Colonic mucosa (tissue), 4 donors: Measurements from ENCODE around the gene IMMP2L. TPM values are rescaled to one million over a fixed set of nuclear protein-coding genes. Genes with fewer than 3 reads are reported as not detected.
"Not testable (repeated sequence)": the region's sequence is repeated elsewhere in the genome, so short reads cannot be mapped to it uniquely, and the experiment has no call there.

Source experiments
- DNase-seq: peaks from one replicate; pipeline ENCODE4 v3.0.0-alpha.2; 2020
- H3K27ac ChIP-seq: fragments of 200-600 bp; one replicate; pipeline ENCODE4 v1.8.0; 2021
- H3K27me3 ChIP-seq: fragments of 200-600 bp; one replicate; pipeline ENCODE4 v1.8.0; 2021
- H3K36me3 ChIP-seq: fragments of 200-600 bp; one replicate; pipeline ENCODE4 v1.8.0; 2021
- H3K4me1 ChIP-seq: fragments of 200-600 bp; one replicate; pipeline ENCODE4 v1.8.0; 2021; ENCODE audit warnings: mild to moderate bottlenecking
- H3K4me3 ChIP-seq: fragments of 200-600 bp; one replicate; pipeline ENCODE4 v1.8.0; 2021
- H3K9ac ChIP-seq, 2 donors: one replicate each; pipeline ENCODE4 v1.7.0; 2013; ENCODE audit warnings: control low read depth in 2 of 2, low read depth in 2 of 2, low read length in 2 of 2
- H3K9me3 ChIP-seq: fragments of 200-600 bp; one replicate; pipeline ENCODE4 v1.8.0; 2021
- CTCF ChIP-seq: fragments of 200-600 bp; IDR thresholded peaks from one replicate; pipeline ENCODE4 v1.8.0; 2022; ENCODE audit warnings: antibody characterized with exemption, mild to moderate bottlenecking
- intact Hi-C: fragments of 100-400 bp; cut with DNase I; formaldehyde crosslinking; loops from one replicate; pipeline ENCODE4 v1.14.1; 2022
- total RNA-seq, 2 donors: library from RNA; stranded (reverse); fragmentation: NEBNext Ultra II Directional in 1 of 2; extraction: Animal tissue kit (Norgen Biotek cat#: 25700) in 1 of 2; gene quantifications; one replicate each; pipeline ENCODE4 v1.2.1, GENCODE V29; 2021
- donor health status: healthy.
- donor health status: DM: no; HTN: no; CAD: no.
- donor health status: DM: no; HTN: no; CAD: no.

Gene IMMP2L
- total RNA-seq, 2 donors from 2014 or later = 13.4 to 15.4 TPM

GRCh38 chr7:111510584-111511378 is 51.5 kb downstream of the IMMP2L start:
- no peak for DNase-seq
- Histone ChIP-seq H3K27me3 (no peaks in the 10 kb centered on the region), H3K4me3 (no peak overlapping the region), H3K9ac (no peak overlapping the region), H3K9me3 (no peaks in the 10 kb centered on the region), H3K4me1 (no peaks in the 10 kb centered on the region), H3K36me3 (no peaks in the 10 kb centered on the region), H3K27ac (no peak overlapping the region)
- no peak for TF ChIP-seq CTCF
- intact Hi-C loops = no loop called here

- Histone ChIP-seq H3K4me3 (no peak overlapping the region), H3K27ac (no peak overlapping the region), H3K4me1 (no peaks in the 10 kb centered on the region), H3K9me3 (no peaks in the 10 kb centered on the region), H3K36me3 (no peaks in the 10 kb centered on the region), H3K9ac (no peak overlapping the region), H3K27me3 (no peaks in the 10 kb centered on the region)
- TF ChIP-seq CTCF = no peak
- intact Hi-C loops = no loop called here
- DNase-seq = no peak
Observed at GRCh38 chr7:111510062-111510461, 52.2 kb downstream of the IMMP2L start.

- DNase-seq = no peak
- Histone ChIP-seq H3K27ac (no peak overlapping the region), H3K9ac (no peak overlapping the region), H3K4me3 (no peak overlapping the region), H3K27me3 (no peaks in the 10 kb centered on the region), H3K36me3 (no peaks in the 10 kb centered on the region), H3K4me1 (no peaks in the 10 kb centered on the region), H3K9me3 (no peaks in the 10 kb centered on the region)
- intact Hi-C loops = no loop called here
- no peak for TF ChIP-seq CTCF
Observed at GRCh38 chr7:111509288-111509687, 53.0 kb downstream of the IMMP2L start.

- no peaks in the 10 kb centered on the region for H3K4me1 ChIP-seq
- no peak for TF ChIP-seq CTCF
- no peak for DNase-seq
- H3K36me3 ChIP-seq = no peaks in the 10 kb centered on the region
- no peak overlapping the region for H3K9ac ChIP-seq
- no peaks in the 10 kb centered on the region for H3K27me3 ChIP-seq
- intact Hi-C loops = no loop called here
- H3K4me3 ChIP-seq = no peak overlapping the region
- H3K27ac ChIP-seq = no peak overlapping the region
- no peaks in the 10 kb centered on the region for H3K9me3 ChIP-seq
Observed at GRCh38 chr7:111508387-111508786, 53.9 kb downstream of the IMMP2L start.

GRCh38 chr7:111505422-111505821 is 56.9 kb downstream of the IMMP2L start:
- H3K27me3 ChIP-seq, H3K4me1 ChIP-seq, H3K9ac ChIP-seq, DNase-seq, H3K36me3 ChIP-seq, H3K9me3 ChIP-seq, H3K27ac ChIP-seq, H3K4me3 ChIP-seq, intact Hi-C loops: not testable (repeated sequence)

GRCh38 chr7:111501799-111502198 is 60.5 kb downstream of the IMMP2L start:
- H3K36me3 ChIP-seq, H3K9ac ChIP-seq, DNase-seq, H3K27ac ChIP-seq, H3K4me1 ChIP-seq, intact Hi-C loops, H3K27me3 ChIP-seq, H3K9me3 ChIP-seq, H3K4me3 ChIP-seq: not testable (repeated sequence)
